Measurements from ENCODE around the gene HOXB8. TPM values are rescaled to one million over a fixed set of nuclear protein-coding genes. Genes with fewer than 3 reads are reported as not detected.

HOXB8 gene
- total RNA-seq, 1 experiment from 2014 or later, result 45.9 TPM

GRCh38 chr17:48587276-48588073 lies 27.6 kb downstream of the HOXB8 start:
- Histone ChIP-seq H3K4me3 (ENCODE audit: low read depth in 2 of 2, low read length in 2 of 2) (peak overlapping the region; percentile 70 to 99), H3K27me3 (ENCODE audit: control insufficient read depth, insufficient read depth, low read length) (no peaks in the 10 kb centered on the region), H3K9me3 (ENCODE audit: control insufficient read depth, insufficient read depth, low read depth, low read length) (no peaks in the 10 kb centered on the region), H3K36me3 (ENCODE audit: control insufficient read depth, insufficient read depth, low read length) (no peaks in the 10 kb centered on the region), H3K4me1 (ENCODE audit: control insufficient read depth, insufficient read depth, low read length) (peaks cover 79% of the 10 kb centered on the region), H3K27ac (ENCODE audit: low read length) (peak overlapping the region; percentile 99)
- BruUV-seq (replicated peaks), result TSS peak; percentile 4
- peak; percentile 92 for TF ChIP-seq SIN3A (IDR thresholded peaks at IDR 0.05; ENCODE audit: borderline replicate concordance, insufficient read depth, low read depth, low read length)
- TF ChIP-seq CTCF (IDR thresholded peaks at IDR 0.05), result no peak
- TF ChIP-seq TCF7L2 (IDR thresholded peaks at IDR 0.05; ENCODE audit: low read depth, low read length), result peak; percentile 91
- peak; percentile 70 for TF ChIP-seq POLR2AphosphoS5 (IDR thresholded peaks at IDR 0.05; ENCODE audit: low read depth, low read length)
- peak in 1 of 2 experiments; percentile 45; a peak in 1 of 4 replicates for TF ChIP-seq REST (IDR thresholded peaks at IDR 0.05; ENCODE audit: insufficient read depth in 1 of 2, low read depth in 2 of 2, low read length in 1 of 2)
- intact Hi-C loops (cut with micrococcal nuclease; ENCODE audit: unreplicated experiment) (no loop called here), in situ Hi-C loops (cut with HindIII; ENCODE audit: low pct_unique_long_range_greater_than_20kb, low sequenced_read_pairs) (no loop called here)
- ChIA-PET POLR2A (interaction anchor here (0.5 to 2.0 kb wide), 10 partner anchors 9 to 110 kb away, joined by 3 to 7 read pairs (median 4); no protein-coding TSS in a partner anchor), CTCF (interaction anchor here (0.6 to 2.0 kb wide), 10 partner anchors 18 to 428 kb away, joined by 3 to 8 read pairs (median 4); partner anchors contain the start of gene HOXB8)
- DNase-seq (ENCODE audit: low read depth, low spot score) (no peak), ATAC-seq (peak; percentile 14)

GRCh38 chr17:48586355-48587258 lies 28.5 kb downstream of the HOXB8 start:
- DNase-seq (ENCODE audit: low read depth, low spot score), result no peak
- ChIA-PET POLR2A (interaction anchor here (0.7 to 0.8 kb wide), 4 partner anchors 21 to 110 kb away, joined by 3 to 7 read pairs (median 4); no protein-coding TSS in a partner anchor), CTCF (interaction anchor here (0.6 to 2.0 kb wide), 4 partner anchors 58 to 371 kb away, joined by 3 to 6 read pairs (median 4); no protein-coding TSS in a partner anchor)
- intact Hi-C loops (cut with micrococcal nuclease; ENCODE audit: unreplicated experiment), result no loop called here
- H3K27ac ChIP-seq (ENCODE audit: low read length), result peak overlapping the region; percentile 99
- in situ Hi-C loops (cut with HindIII; ENCODE audit: low pct_unique_long_range_greater_than_20kb, low sequenced_read_pairs), result no loop called here
- no peaks in the 10 kb centered on the region for H3K9me3 ChIP-seq (ENCODE audit: control insufficient read depth, insufficient read depth, low read depth, low read length)
- H3K27me3 ChIP-seq (ENCODE audit: control insufficient read depth, insufficient read depth, low read length), result no peaks in the 10 kb centered on the region
- BruUV-seq (replicated peaks), result no TSS peak
- TF ChIP-seq SIN3A (IDR thresholded peaks at IDR 0.05; ENCODE audit: borderline replicate concordance, insufficient read depth, low read depth, low read length) (peak; percentile 62; the same call in 1 of the 2 replicates), TCF7L2 (IDR thresholded peaks at IDR 0.05; ENCODE audit: low read depth, low read length) (no peak)
- peaks cover 75% of the 10 kb centered on the region for H3K4me1 ChIP-seq (ENCODE audit: control insufficient read depth, insufficient read depth, low read length)
- no peak for ATAC-seq
- H3K4me3 ChIP-seq (ENCODE audit: low read depth in 2 of 2, low read length in 2 of 2), result peak overlapping the region; percentile 70 to 99
- H3K36me3 ChIP-seq (ENCODE audit: control insufficient read depth, insufficient read depth, low read length), result no peaks in the 10 kb centered on the region
